HEK293 (cell line): ENCODE results near the gene TPST1.

Experiments
- CTCF ChIA-PET: fragments of 350-600 bp; formaldehyde crosslinking; extraction: SDS; loops from one replicate; lab custom pipeline; 2021; ENCODE audit warnings: antibody characterized with exemption; lab: Yijun Ruan, JAX
- POLR2A ChIA-PET: fragments of 300-600 bp; formaldehyde crosslinking; extraction: SDS; loops from one replicate; lab custom pipeline; 2020; ENCODE audit warnings: antibody characterized with exemption, inconsistent platforms; lab: Yijun Ruan, JAX
- H3K27ac ChIP-seq: fragments of 200-500 bp; sonication (Bioruptor generic); 2 replicates; pipeline ENCODE4 v1.5.1; 2014; ENCODE audit warnings: low read depth, low read length, control low read depth, inconsistent platforms; ENCODE audit errors: extremely low read depth
- H3K36me3 ChIP-seq, 2 experiments: fragments of 200-500 bp in 1 of 2; sonication (Bioruptor generic) in 1 of 2; 1 replicate in 1 of 2; 2 replicates in 1 of 2; pipeline ENCODE4 v1.5.1; 2014 to 2017; ENCODE audit warnings: inconsistent platforms in 2 of 2, low read length in 2 of 2; ENCODE audit not compliant: control insufficient read depth in 2 of 2, insufficient read depth in 1 of 2
- H3K4me1 ChIP-seq: fragments of 200-500 bp; sonication (Bioruptor generic); 2 replicates; pipeline ENCODE4 v1.5.1; 2014; ENCODE audit warnings: mild to moderate bottlenecking, low read length, inconsistent platforms; ENCODE audit not compliant: control insufficient read depth, insufficient read depth
- H3K4me3 ChIP-seq: 2 replicates; pipeline ENCODE4 v1.5.1; 2011; ENCODE audit warnings: low read depth, mild to moderate bottlenecking, control low read depth, low read length, moderate library complexity
- H3K9me3 ChIP-seq: fragments of 200-500 bp; sonication (Bioruptor generic); 2 replicates; pipeline ENCODE4 v1.5.1; 2014; ENCODE audit warnings: low read depth, low read length, inconsistent platforms; ENCODE audit not compliant: control insufficient read depth, insufficient read depth
- GLIS2 ChIP-seq: fragments of 450-650 bp; formaldehyde crosslinking; IDR thresholded peaks from 2 replicates; pipeline ENCODE4 v1.5.1; 2016; ENCODE audit warnings: missing biosample characterization, missing genetic modification characterization
- HOXC10 ChIP-seq: sonication (generic); formaldehyde crosslinking; IDR thresholded peaks from 2 replicates; pipeline ENCODE4 v1.8.1; 2023; ENCODE audit warnings: mild to moderate bottlenecking, missing genetic modification reagents
- IKZF3 ChIP-seq: fragments of 450-650 bp; IDR thresholded peaks from 2 replicates; pipeline ENCODE4 v1.5.0; 2018; ENCODE audit warnings: missing biosample characterization, mild to moderate bottlenecking, missing genetic modification characterization, moderate library complexity
- PRDM4 ChIP-seq: fragments of 450-650 bp; formaldehyde crosslinking; IDR thresholded peaks from 2 replicates; pipeline ENCODE4 v1.5.1; 2017; ENCODE audit warnings: missing biosample characterization, missing genetic modification characterization
- REST ChIP-seq: fragments of 450-650 bp; formaldehyde crosslinking; IDR thresholded peaks from 2 replicates; pipeline ENCODE4 v1.5.1; 2016; ENCODE audit warnings: missing biosample characterization, missing genetic modification characterization
- SCRT2 ChIP-seq: fragments of 450-650 bp; formaldehyde crosslinking; IDR thresholded peaks from 2 replicates; pipeline ENCODE4 v1.5.1; 2016; ENCODE audit warnings: missing biosample characterization, missing genetic modification characterization
- TCF7L2 ChIP-seq: IDR thresholded peaks from 2 replicates; pipeline ENCODE4 v1.6.1; 2011; ENCODE audit warnings: low read depth, mild to moderate bottlenecking, inconsistent platforms, low read length, moderate library complexity, borderline replicate concordance
- YY2 ChIP-seq: fragments of 450-650 bp; formaldehyde crosslinking; IDR thresholded peaks from 2 replicates; pipeline ENCODE4 v1.5.1; 2016; ENCODE audit warnings: missing biosample characterization, missing genetic modification characterization
- ZBTB8A ChIP-seq: fragments of 450-650 bp; formaldehyde crosslinking; IDR thresholded peaks from 2 replicates; pipeline ENCODE4 v1.5.1; 2016; ENCODE audit warnings: missing biosample characterization, missing genetic modification characterization
- ZNF133 ChIP-seq: fragments of 450-650 bp; formaldehyde crosslinking; IDR thresholded peaks from 2 replicates; pipeline ENCODE4 v1.5.1; 2016; ENCODE audit warnings: missing biosample characterization, missing genetic modification characterization
- ZNF18 ChIP-seq: fragments of 450-650 bp; formaldehyde crosslinking; IDR thresholded peaks from 2 replicates; pipeline ENCODE4 v1.5.1; 2016; ENCODE audit warnings: missing biosample characterization, missing genetic modification characterization
- ZNF211 ChIP-seq: fragments of 450-650 bp; formaldehyde crosslinking; IDR thresholded peaks from 2 replicates; pipeline ENCODE4 v1.5.1; 2016; ENCODE audit warnings: low read depth, missing biosample characterization, missing genetic modification characterization
- ZNF26 ChIP-seq: fragments of 450-650 bp; formaldehyde crosslinking; IDR thresholded peaks from 2 replicates; pipeline ENCODE4 v1.5.1; 2016; ENCODE audit warnings: missing biosample characterization, missing genetic modification characterization
- ZNF473 ChIP-seq: fragments of 450-650 bp; formaldehyde crosslinking; IDR thresholded peaks from 2 replicates; pipeline ENCODE4 v1.5.1; 2017; ENCODE audit warnings: missing biosample characterization, missing genetic modification characterization
- ZNF510 ChIP-seq: fragments of 450-650 bp; formaldehyde crosslinking; IDR thresholded peaks from 2 replicates; pipeline ENCODE4 v1.5.1; 2018; ENCODE audit warnings: mild to moderate bottlenecking, missing genetic modification characterization, missing biosample characterization; ENCODE audit not compliant: insufficient replicate concordance
- ZNF558 ChIP-seq: fragments of 450-650 bp; formaldehyde crosslinking; IDR thresholded peaks from 2 replicates; pipeline ENCODE4 v1.5.1; 2016; ENCODE audit warnings: missing biosample characterization, missing genetic modification characterization
- ZNF623 ChIP-seq: fragments of 450-650 bp; formaldehyde crosslinking; IDR thresholded peaks from 2 replicates; pipeline ENCODE4 v1.5.1; 2016; ENCODE audit warnings: missing biosample characterization, missing genetic modification characterization
- ZNF670 ChIP-seq: fragments of 450-650 bp; formaldehyde crosslinking; IDR thresholded peaks from 2 replicates; pipeline ENCODE4 v1.5.1; 2016; ENCODE audit warnings: missing biosample characterization, missing genetic modification characterization, low read depth
- ZNF701 ChIP-seq: fragments of 450-650 bp; formaldehyde crosslinking; IDR thresholded peaks from 2 replicates; pipeline ENCODE4 v1.5.1; 2016; ENCODE audit warnings: missing biosample characterization, missing genetic modification characterization
- ZNF707 ChIP-seq: fragments of 450-650 bp; formaldehyde crosslinking; IDR thresholded peaks from 2 replicates; pipeline ENCODE4 v1.5.1; 2016; ENCODE audit warnings: missing biosample characterization, missing genetic modification characterization
- ZNF785 ChIP-seq: fragments of 450-650 bp; formaldehyde crosslinking; IDR thresholded peaks from 2 replicates; pipeline ENCODE4 v1.5.1; 2016; ENCODE audit warnings: missing biosample characterization, missing genetic modification characterization
- ZSCAN30 ChIP-seq: fragments of 450-650 bp; IDR thresholded peaks from 2 replicates; pipeline ENCODE4 v1.5.1; 2018; ENCODE audit warnings: missing biosample characterization, mild to moderate bottlenecking, missing genetic modification characterization, moderate library complexity
- TF ChIP-seq, protein P1 (sequence below): fragments of 450-650 bp; formaldehyde crosslinking; IDR thresholded peaks from 2 replicates; pipeline ENCODE4 v1.5.1; 2016; ENCODE audit warnings: missing biosample characterization, missing genetic modification characterization
- TF ChIP-seq, protein P2 (sequence below): fragments of 450-650 bp; formaldehyde crosslinking; IDR thresholded peaks from 2 replicates; pipeline ENCODE4 v1.5.1; 2016; ENCODE audit warnings: missing biosample characterization, missing genetic modification characterization

The TPST1 gene

DNA sequence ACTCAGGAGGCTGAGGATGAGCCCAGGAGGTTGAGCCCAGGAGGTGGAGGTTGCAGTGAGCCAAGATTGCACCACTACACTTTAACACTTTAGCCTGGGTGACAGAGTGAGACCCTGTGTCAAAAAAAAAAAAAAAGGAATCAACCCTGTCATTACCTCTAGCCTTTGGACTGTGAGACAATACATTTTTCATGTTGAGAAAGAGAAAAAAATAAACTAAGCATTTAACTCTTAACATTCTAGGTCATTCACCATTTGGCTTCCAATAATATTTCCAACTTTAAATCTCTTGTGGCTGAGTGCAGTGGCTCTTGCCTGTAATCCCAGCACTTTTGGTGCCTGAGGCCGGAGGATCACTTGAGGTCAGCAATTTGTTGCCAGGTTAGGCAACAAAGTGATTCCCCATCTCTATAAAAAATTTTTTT is 41.9 kb upstream of the TPST1 start (continued):
- TF ChIP-seq ZNF670 (tag by site-specific recombination) (no peak), ZNF623 (tag by site-specific recombination) (no peak), ZNF510 (tag by site-specific recombination) (no peak), ZNF18 (tag by site-specific recombination) (no peak), ZNF211 (tag by site-specific recombination) (no peak)

GRCh38 chr7:66164356-66164755 is 40.8 kb upstream of the TPST1 start:
- H3K4me3 ChIP-seq: no peak overlapping the region
- no peak overlapping the region for H3K27ac ChIP-seq
- TF ChIP-seq ZNF26 (no peak), PRDM4 (tag by site-specific recombination) (no peak), ZNF707 (tag by site-specific recombination) (no peak), TCF7L2 (no peak), ZNF473 (tag by site-specific recombination) (no peak), YY2 (tag by site-specific recombination) (no peak), ZNF701 (no peak), REST (tag by site-specific recombination) (no peak), ZNF558 (tag by site-specific recombination) (no peak), IKZF3 (no peak), ZNF133 (tag by site-specific recombination) (no peak), GLIS2 (tag by site-specific recombination) (no peak), HOXC10 (no peak), ZNF785 (no peak), ZBTB8A (tag by site-specific recombination) (no peak), SCRT2 (tag by site-specific recombination) (no peak), ZSCAN30 (tag by site-specific recombination) (no peak)
- TF ChIP-seq, protein P1, sequence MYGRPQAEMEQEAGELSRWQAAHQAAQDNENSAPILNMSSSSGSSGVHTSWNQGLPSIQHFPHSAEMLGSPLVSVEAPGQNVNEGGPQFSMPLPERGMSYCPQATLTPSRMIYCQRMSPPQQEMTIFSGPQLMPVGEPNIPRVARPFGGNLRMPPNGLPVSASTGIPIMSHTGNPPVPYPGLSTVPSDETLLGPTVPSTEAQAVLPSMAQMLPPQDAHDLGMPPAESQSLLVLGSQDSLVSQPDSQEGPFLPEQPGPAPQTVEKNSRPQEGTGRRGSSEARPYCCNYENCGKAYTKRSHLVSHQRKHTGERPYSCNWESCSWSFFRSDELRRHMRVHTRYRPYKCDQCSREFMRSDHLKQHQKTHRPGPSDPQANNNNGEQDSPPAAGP: no peak
- TF ChIP-seq, protein P2, sequence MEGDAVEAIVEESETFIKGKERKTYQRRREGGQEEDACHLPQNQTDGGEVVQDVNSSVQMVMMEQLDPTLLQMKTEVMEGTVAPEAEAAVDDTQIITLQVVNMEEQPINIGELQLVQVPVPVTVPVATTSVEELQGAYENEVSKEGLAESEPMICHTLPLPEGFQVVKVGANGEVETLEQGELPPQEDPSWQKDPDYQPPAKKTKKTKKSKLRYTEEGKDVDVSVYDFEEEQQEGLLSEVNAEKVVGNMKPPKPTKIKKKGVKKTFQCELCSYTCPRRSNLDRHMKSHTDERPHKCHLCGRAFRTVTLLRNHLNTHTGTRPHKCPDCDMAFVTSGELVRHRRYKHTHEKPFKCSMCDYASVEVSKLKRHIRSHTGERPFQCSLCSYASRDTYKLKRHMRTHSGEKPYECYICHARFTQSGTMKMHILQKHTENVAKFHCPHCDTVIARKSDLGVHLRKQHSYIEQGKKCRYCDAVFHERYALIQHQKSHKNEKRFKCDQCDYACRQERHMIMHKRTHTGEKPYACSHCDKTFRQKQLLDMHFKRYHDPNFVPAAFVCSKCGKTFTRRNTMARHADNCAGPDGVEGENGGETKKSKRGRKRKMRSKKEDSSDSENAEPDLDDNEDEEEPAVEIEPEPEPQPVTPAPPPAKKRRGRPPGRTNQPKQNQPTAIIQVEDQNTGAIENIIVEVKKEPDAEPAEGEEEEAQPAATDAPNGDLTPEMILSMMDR (tag by site-specific recombination): no peak
- ChIA-PET POLR2A (no interaction called here), CTCF (no interaction called here)
- no peaks in the 10 kb centered on the region; a peak in 1 of 3 replicates for H3K36me3 ChIP-seq
- H3K4me1 ChIP-seq: no peaks in the 10 kb centered on the region
- H3K9me3 ChIP-seq: no peaks in the 10 kb centered on the region
